GM18858 (cell line): ENCODE results near the gene PSME1.
A peak's percentile ranks its signal among the peaks of the same experiment; 100 is the strongest.

Experiments used
- ATAC-seq: cut with Tn5 transposase; IDR thresholded peaks from one replicate; pipeline ENCODE4 v1.9.1; 2021; ENCODE audit not compliant: unreplicated experiment

Gene PSME1

GRCh38 chr14:24146453-24146977, 10.5 kb downstream of the PSME1 start, which contains the start of gene PSME2:
Gene PSME2, minus strand, starts transcription at chr14:24146610. Its CDS starts 29 bp downstream, at chr14:24146581.
- peak; percentile 53 for ATAC-seq

DNA sequence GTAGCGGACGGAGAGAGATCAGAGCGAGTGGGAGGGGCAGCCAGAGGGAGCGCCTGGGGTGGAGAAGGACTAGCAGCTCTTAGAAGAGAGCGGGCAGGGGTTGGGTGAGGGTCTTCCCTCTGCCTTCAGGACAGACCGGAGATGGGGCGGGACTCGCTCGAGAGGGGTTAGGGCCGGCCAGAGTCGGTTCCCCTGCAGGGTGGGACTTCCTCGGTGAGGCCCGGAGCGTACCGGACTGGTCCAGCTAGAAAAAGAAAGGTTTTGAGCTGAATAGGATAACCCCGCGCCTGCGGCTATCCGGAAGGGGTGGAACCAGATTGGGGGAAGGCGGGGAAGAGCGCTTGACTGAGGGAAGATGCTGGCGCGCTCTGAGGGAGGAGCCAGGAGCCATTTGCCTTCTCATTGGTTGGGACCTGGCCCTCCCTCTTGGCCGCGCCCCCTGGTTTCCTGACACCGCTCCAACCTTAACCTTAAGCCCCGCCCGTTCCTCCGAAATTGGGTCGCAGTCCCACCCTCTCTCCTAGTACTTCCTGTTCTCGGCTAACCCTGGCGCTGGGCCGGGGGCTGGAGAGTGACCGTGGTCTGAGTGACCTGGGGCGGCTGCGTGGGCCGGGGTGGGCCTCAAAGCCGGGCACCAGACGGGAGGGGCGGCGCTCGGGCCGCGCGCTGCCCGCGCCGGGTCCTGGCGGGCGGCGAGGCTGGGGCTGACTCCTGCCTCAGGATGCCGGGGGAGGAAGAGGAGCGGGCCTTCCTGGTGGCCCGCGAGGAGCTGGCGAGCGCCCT, 11.2 kb downstream of the PSME1 start, which contains the start of gene RNF31:
TSS of gene RNF31 (plus strand) at position 521 of the 783 bp plus-strand sequence. CDS start at position 722, 201 bp downstream.
- ATAC-seq: peak; percentile 67

GRCh38 chr14:24147761-24148428, 11.9 kb downstream of the PSME1 start:
- no peak for ATAC-seq

DNA sequence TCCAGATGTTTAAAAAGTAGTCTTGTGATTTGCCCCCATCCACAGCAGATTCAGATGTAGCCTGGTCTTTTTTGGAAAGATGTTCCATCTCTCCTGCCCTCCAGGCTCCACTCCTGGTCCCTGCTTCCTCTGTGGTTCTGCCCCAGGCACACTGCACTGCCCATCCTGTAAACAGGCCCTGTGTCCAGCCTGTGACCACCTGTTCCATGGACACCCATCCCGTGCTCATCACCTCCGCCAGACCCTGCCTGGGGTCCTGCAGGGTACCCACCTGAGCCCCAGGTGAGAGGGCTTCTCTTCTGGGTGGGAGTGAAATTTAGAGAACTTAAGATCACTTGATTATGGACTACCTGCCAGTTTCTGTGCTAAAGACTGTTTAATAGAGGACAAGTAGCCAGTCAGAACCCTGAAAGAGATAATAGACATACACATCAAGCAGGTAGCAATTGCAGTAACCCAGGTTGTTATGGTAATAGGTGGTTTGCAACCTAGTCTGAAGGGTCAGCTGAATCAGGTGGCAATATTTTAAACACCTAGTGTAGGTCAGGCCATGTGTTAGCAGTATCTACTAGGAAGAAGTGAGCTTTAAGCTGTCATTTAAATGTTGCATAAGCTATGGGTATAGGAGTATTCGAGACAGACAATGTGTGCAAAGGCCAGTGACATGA, 13.4 kb downstream of the PSME1 start:
- ATAC-seq: no peak

- no peak for ATAC-seq
These were observed 14.1 kb downstream of the PSME1 start for GRCh38 chr14:24150061-24150460.

DNA sequence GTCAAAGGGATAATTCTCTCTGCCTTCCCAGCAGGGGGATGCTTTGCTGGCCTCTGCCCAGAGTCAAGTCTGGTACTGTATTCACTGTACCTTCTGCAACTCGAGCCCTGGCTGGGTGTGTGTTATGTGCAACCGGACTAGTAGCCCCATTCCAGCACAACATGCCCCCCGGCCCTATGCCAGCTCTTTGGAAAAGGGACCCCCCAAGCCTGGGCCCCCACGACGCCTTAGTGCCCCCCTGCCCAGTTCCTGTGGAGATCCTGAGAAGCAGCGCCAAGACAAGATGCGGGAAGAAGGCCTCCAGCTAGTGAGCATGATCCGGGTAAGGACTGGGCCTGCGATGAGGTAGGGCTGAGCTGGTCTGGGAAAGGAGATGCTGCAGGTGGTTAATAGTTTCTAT, 14.6 kb downstream of the PSME1 start:
- no peak for ATAC-seq

DNA sequence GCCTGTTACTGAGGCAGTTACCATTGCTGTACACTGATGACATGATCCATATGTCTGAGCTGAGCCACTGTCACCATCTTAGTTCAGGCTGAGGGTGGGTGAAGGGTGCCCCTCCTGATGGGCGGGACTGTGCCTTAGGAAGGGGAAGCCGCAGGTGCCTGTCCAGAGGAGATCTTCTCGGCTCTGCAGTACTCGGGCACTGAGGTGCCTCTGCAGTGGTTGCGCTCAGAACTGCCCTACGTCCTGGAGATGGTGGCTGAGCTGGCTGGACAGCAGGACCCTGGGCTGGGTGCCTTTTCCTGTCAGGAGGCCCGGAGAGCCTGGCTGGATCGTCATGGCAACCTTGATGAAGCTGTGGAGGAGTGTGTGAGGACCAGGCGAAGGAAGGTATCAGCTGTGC, 15.0 kb downstream of the PSME1 start:
- no peak for ATAC-seq

GRCh38 chr14:24151404-24152080, 15.5 kb downstream of the PSME1 start:
- no peak for ATAC-seq

- no peak for ATAC-seq
These were observed 19.1 kb downstream of the PSME1 start for GRCh38 chr14:24155100-24155499.

GRCh38 chr14:24156840-24157239, 20.8 kb downstream of the PSME1 start:
- ATAC-seq: no peak

GRCh38 chr14:24157331-24157730, 21.3 kb downstream of the PSME1 start:
- ATAC-seq: no peak

DNA sequence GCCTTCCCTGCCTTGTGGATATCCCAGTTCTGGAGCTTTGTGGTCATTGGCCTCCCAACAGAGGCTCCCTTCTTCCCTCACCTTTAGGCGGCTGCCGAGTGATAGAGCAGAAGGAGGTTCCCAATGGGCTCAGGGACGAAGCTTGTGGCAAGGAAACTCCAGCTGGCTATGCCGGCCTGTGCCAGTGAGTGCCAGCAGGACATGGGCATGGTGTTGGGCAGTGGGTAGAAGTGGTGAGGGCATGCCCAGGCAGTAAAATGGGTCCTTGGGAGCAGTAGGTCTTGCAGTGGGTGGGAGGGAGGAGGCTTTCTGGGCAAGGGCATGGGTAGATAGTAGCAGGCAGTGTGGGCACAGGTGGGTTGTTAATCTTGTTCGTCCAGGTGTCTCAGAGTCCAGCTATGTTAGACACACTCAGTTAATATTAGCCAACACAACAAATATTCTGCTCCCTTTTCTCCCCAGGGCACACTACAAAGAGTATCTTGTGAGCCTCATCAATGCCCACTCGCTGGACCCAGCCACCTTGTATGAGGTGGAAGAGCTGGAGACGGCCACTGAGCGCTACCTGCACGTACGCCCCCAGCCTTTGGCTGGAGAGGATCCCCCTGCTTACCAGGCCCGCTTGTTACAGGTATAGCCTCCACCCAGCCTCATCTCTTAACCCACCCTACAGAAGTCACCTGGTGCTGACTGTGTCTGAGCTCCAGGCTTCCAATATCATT, 23.9 kb downstream of the PSME1 start:
- ATAC-seq: no peak

DNA sequence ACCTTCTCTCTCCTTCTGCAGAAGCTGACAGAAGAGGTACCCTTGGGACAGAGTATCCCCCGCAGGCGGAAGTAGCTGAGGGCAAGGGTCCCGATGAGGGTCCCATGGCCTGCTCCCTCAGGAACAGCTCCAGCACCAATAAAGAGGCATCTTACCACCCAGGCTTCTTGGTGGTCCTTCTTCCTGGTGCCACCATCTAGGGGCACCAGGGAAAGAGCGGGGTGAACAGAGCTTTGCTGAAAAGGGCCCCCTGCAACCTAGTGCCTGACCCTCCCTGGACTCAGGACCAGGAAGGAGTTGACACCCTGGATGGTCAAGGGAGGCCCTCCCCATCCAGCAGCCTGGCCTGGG, 24.5 kb downstream of the PSME1 start:
- ATAC-seq: no peak

- peak; percentile 69 for ATAC-seq
These were observed 25.1 kb downstream of the PSME1 start, which contains the start of gene IRF9 for GRCh38 chr14:24160850-24161804. Gene IRF9, plus strand, starts transcription at chr14:24161265. Its CDS starts 880 bp downstream, at chr14:24162145.

DNA sequence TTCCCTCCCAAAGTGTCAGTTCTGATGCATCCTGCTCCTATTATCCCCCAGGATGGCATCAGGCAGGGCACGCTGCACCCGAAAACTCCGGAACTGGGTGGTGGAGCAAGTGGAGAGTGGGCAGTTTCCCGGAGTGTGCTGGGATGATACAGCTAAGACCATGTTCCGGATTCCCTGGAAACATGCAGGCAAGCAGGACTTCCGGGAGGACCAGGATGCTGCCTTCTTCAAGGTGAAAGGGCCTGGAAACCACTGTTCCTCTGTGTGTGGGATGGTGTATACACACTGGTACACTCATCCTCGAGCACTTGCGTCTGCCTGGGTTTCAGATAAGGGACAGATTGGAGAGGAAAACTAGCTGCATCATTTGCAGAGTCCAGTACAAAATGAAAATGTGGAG, 26.1 kb downstream of the PSME1 start:
- ATAC-seq: no peak

GRCh38 chr14:24164518-24164991, 28.6 kb downstream of the PSME1 start:
- ATAC-seq: no peak

DNA sequence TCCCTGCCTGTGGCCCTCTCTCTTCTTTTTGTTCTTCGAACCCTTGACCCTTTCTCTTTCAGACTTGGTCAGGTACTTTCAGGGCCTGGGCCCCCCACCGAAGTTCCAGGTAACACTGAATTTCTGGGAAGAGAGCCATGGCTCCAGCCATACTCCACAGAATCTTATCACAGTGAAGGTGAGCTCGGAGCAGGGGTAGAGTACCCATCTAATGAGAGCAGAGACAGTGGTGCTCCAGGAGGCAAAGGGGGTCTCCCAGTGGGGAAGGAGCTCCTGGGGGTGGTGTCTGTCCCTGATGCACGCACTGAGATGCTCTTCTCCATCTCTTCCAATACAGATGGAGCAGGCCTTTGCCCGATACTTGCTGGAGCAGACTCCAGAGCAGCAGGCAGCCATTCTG, 29.8 kb downstream of the PSME1 start:
- no peak for ATAC-seq

DNA sequence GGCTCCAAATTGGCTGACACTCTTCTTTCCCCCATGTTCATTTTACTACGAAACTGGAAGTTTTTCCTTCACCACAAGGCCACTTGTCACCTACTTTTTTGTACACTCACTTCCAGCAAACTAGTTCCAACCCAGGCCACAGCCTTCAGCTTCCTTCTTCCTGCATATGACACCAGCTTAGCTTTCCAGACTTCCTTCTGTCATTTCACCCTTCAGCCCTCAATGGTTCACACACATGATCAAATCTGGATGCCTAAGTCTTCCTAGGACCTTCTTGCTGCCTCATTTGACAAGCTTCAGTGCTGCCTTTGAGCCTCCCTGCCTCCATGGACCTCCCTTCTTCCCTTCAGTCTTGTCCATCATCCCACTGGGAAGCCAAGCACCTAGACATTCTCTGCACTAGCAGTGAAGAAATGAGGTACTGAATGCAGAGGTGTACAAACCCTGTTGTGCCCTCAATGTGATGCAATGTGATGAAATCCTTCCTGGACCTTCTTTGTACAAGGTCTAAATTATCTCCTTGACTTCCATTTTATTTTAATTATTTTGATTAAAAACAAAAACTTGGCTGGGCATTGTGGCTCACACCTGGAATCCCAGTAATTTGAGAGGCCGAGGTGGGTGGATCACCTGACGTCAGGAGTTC, 31.6 kb downstream of the PSME1 start:
- ATAC-seq: no peak
